Measurements from ENCODE around the gene AKT1S1. TPM values are rescaled to one million over a fixed set of nuclear protein-coding genes. Genes with fewer than 3 reads are reported as not detected.

AKT1S1 gene
- total RNA-seq, 1 donor from 2014 or later: 116 TPM

DNA sequence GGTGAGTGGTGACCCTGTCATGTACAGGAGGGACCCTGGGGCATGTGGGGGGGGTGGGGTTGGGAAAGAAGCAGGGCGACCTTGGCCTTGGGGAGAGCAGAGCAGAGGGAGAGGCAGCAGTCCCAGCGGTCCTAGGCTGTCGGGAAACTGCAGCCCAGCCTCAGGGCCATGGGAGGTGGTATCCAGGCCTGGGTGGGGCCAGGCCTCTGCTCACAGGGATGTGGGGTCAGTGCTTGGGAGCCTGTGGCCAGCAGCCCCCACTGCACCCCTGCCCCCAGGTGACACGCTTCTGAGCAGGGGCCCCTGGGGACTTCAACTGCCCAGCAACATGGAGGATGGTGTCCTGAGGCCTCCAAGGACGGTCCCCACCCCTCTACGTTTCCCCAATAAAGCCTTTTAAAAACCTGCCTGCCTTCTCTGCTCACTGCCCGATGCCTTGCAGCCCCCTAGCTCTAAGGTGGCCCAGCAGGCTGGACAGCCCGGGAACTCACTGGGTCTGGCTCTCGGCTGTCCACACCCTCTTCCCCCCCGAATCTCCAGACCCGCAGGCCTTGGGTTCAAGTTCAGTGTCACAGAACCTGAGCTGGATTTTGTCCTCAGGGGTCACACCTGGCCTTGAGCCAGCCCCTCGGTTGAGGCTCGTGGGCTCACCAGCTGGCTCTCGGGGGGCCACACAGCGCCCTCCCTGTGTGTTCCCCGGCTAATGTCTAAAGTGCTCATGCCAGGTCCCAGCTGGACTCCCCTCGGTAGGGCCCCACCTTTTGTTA is 16.6 kb downstream of the AKT1S1 start:
- no peak overlapping the region for H3K4me3 Mint-ChIP-seq (ENCODE audit: unreplicated experiment)
- Histone ChIP-seq H3K27ac (ENCODE audit: low read depth, low read length) (peak overlapping the region; percentile 63), H2AFZ (ENCODE audit: low read depth, low read length) (no peak overlapping the region), H3K36me3 (ENCODE audit: insufficient read depth, low read length) (peaks cover 16% of the 10 kb centered on the region), H3K4me1 (ENCODE audit: insufficient read depth, low read length) (peaks cover 36% of the 10 kb centered on the region), H3K4me2 (ENCODE audit: low read length) (no peak overlapping the region), H4K20me1 (ENCODE audit: insufficient read depth, low read length) (peaks cover 73% of the 10 kb centered on the region), H3K9me3 (ENCODE audit: insufficient read depth, low read depth, low read length) (no peaks in the 10 kb centered on the region), H3K4me3 (ENCODE audit: insufficient read depth, low read depth, low read length) (no peak overlapping the region), H3K79me2 (ENCODE audit: insufficient read depth, low read length) (peaks cover 46% of the 10 kb centered on the region), H3K9ac (ENCODE audit: low read length) (peak overlapping the region; percentile 6), H3K27me3 (ENCODE audit: insufficient read depth, low read length) (no peaks in the 10 kb centered on the region)
- peaks cover 9% of the 10 kb centered on the region for H3K4me1 Mint-ChIP-seq (ENCODE audit: low read depth, unreplicated experiment)
- no peaks in the 10 kb centered on the region for H3K27me3 Mint-ChIP-seq (ENCODE audit: low read depth, unreplicated experiment)
- peaks cover 16% of the 10 kb centered on the region for H3K36me3 Mint-ChIP-seq (ENCODE audit: low read depth, unreplicated experiment)
- no peak overlapping the region for H3K27ac Mint-ChIP-seq (ENCODE audit: unreplicated experiment)
- FAIRE-seq (no peak), DNase-seq (ENCODE audit: low read depth) (no peak)
- TF ChIP-seq, protein P1, sequence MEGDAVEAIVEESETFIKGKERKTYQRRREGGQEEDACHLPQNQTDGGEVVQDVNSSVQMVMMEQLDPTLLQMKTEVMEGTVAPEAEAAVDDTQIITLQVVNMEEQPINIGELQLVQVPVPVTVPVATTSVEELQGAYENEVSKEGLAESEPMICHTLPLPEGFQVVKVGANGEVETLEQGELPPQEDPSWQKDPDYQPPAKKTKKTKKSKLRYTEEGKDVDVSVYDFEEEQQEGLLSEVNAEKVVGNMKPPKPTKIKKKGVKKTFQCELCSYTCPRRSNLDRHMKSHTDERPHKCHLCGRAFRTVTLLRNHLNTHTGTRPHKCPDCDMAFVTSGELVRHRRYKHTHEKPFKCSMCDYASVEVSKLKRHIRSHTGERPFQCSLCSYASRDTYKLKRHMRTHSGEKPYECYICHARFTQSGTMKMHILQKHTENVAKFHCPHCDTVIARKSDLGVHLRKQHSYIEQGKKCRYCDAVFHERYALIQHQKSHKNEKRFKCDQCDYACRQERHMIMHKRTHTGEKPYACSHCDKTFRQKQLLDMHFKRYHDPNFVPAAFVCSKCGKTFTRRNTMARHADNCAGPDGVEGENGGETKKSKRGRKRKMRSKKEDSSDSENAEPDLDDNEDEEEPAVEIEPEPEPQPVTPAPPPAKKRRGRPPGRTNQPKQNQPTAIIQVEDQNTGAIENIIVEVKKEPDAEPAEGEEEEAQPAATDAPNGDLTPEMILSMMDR (IDR thresholded peaks at IDR 0.05; ENCODE audit: insufficient read depth, low read depth, low read length): no peak
- TF ChIP-seq EZH2 (IDR thresholded peaks at IDR 0.05; ENCODE audit: insufficient read depth, low read length): no peak
- H3K9me3 Mint-ChIP-seq (ENCODE audit: unreplicated experiment): no peaks in the 10 kb centered on the region

- no peaks in the 10 kb centered on the region for H3K9me3 ChIP-seq (ENCODE audit: insufficient read depth, low read depth, low read length)
- H2AFZ ChIP-seq (ENCODE audit: low read depth, low read length): no peak overlapping the region
- no peak overlapping the region for H3K4me3 ChIP-seq (ENCODE audit: insufficient read depth, low read depth, low read length)
- H3K27ac ChIP-seq (ENCODE audit: low read depth, low read length): peak overlapping the region; percentile 63
- DNase-seq (ENCODE audit: low read depth) (no peak), FAIRE-seq (no peak)
- H3K27me3 ChIP-seq (ENCODE audit: insufficient read depth, low read length): no peaks in the 10 kb centered on the region
- Mint-ChIP-seq H3K27ac (ENCODE audit: unreplicated experiment) (no peak overlapping the region), H3K9me3 (ENCODE audit: unreplicated experiment) (no peaks in the 10 kb centered on the region), H3K36me3 (ENCODE audit: low read depth, unreplicated experiment) (peaks cover 11% of the 10 kb centered on the region), H3K4me1 (ENCODE audit: low read depth, unreplicated experiment) (peaks cover 9% of the 10 kb centered on the region), H3K27me3 (ENCODE audit: low read depth, unreplicated experiment) (no peaks in the 10 kb centered on the region), H3K4me3 (ENCODE audit: unreplicated experiment) (no peak overlapping the region)
- peak overlapping the region; percentile 33 for H3K9ac ChIP-seq (ENCODE audit: low read length)
- H3K4me1 ChIP-seq (ENCODE audit: insufficient read depth, low read length): peaks cover 31% of the 10 kb centered on the region
- H4K20me1 ChIP-seq (ENCODE audit: insufficient read depth, low read length): peaks cover 75% of the 10 kb centered on the region
- peak overlapping the region; percentile 65 for H3K4me2 ChIP-seq (ENCODE audit: low read length)
- TF ChIP-seq, protein P1 (IDR thresholded peaks at IDR 0.05; ENCODE audit: insufficient read depth, low read depth, low read length): no peak
- TF ChIP-seq EZH2 (IDR thresholded peaks at IDR 0.05; ENCODE audit: insufficient read depth, low read length): no peak
- H3K36me3 ChIP-seq (ENCODE audit: insufficient read depth, low read length): peaks cover 16% of the 10 kb centered on the region
- peaks cover 46% of the 10 kb centered on the region for H3K79me2 ChIP-seq (ENCODE audit: insufficient read depth, low read length)
These were observed 17.3 kb downstream of the AKT1S1 start for GRCh38 chr19:49859682-49860335.
